HG03103 (cell line): ENCODE results near the gene RBBP5.

Experiments used
- ATAC-seq: cut with Tn5 transposase; IDR thresholded peaks from one replicate; pipeline ENCODE4 v1.9.1; 2021; ENCODE audit warnings: low read depth; ENCODE audit not compliant: unreplicated experiment

RBBP5 gene

GRCh38 chr1:205038132-205038786 lies 83.5 kb downstream of the RBBP5 start:
- ATAC-seq: no peak

- no peak for ATAC-seq
Observed at GRCh38 chr1:205037539-205037938, 84.2 kb downstream of the RBBP5 start.
